Measurements from ENCODE around the gene AP3B1.

Gene AP3B1

DNA sequence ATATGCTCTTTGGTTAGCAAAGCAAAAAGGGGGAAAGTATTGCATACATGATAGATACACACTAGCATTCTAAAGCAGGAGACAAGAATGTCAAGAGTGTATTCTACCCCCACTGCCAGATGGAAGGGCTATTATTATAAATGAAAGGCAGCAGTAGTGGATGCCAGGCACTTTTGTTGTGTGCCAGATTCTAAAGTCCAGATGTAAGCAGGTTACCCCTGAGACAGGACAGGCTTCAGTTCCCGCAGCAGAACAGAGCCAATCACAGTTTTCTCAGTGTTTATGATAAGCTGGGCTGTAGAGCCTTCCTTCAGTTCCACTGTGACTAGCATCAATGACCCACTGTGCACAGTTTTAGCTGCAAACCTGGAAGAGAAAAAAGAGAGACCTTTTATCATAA is 291.8 kb downstream of the AP3B1 start:
- H3K4me3 ChIP-seq (replicated peaks; ENCODE audit: insufficient read depth, low read length): no peak overlapping the region
- TF ChIP-seq GABPA (IDR thresholded peaks at IDR 0.05; ENCODE audit: low read depth) (no peak), POLR2AphosphoS5 (IDR thresholded peaks at IDR 0.05; ENCODE audit: low read depth) (no peak), SPI1 (IDR thresholded peaks at IDR 0.05; ENCODE audit: borderline replicate concordance, low read depth) (no peak)
- TF ChIP-seq, protein P1, sequence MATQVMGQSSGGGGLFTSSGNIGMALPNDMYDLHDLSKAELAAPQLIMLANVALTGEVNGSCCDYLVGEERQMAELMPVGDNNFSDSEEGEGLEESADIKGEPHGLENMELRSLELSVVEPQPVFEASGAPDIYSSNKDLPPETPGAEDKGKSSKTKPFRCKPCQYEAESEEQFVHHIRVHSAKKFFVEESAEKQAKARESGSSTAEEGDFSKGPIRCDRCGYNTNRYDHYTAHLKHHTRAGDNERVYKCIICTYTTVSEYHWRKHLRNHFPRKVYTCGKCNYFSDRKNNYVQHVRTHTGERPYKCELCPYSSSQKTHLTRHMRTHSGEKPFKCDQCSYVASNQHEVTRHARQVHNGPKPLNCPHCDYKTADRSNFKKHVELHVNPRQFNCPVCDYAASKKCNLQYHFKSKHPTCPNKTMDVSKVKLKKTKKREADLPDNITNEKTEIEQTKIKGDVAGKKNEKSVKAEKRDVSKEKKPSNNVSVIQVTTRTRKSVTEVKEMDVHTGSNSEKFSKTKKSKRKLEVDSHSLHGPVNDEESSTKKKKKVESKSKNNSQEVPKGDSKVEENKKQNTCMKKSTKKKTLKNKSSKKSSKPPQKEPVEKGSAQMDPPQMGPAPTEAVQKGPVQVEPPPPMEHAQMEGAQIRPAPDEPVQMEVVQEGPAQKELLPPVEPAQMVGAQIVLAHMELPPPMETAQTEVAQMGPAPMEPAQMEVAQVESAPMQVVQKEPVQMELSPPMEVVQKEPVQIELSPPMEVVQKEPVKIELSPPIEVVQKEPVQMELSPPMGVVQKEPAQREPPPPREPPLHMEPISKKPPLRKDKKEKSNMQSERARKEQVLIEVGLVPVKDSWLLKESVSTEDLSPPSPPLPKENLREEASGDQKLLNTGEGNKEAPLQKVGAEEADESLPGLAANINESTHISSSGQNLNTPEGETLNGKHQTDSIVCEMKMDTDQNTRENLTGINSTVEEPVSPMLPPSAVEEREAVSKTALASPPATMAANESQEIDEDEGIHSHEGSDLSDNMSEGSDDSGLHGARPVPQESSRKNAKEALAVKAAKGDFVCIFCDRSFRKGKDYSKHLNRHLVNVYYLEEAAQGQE (IDR thresholded peaks at IDR 0.05; ENCODE audit: insufficient replicate concordance, low read depth): no peak
- TF ChIP-seq, protein P2, sequence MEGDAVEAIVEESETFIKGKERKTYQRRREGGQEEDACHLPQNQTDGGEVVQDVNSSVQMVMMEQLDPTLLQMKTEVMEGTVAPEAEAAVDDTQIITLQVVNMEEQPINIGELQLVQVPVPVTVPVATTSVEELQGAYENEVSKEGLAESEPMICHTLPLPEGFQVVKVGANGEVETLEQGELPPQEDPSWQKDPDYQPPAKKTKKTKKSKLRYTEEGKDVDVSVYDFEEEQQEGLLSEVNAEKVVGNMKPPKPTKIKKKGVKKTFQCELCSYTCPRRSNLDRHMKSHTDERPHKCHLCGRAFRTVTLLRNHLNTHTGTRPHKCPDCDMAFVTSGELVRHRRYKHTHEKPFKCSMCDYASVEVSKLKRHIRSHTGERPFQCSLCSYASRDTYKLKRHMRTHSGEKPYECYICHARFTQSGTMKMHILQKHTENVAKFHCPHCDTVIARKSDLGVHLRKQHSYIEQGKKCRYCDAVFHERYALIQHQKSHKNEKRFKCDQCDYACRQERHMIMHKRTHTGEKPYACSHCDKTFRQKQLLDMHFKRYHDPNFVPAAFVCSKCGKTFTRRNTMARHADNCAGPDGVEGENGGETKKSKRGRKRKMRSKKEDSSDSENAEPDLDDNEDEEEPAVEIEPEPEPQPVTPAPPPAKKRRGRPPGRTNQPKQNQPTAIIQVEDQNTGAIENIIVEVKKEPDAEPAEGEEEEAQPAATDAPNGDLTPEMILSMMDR (IDR thresholded peaks at IDR 0.05; ENCODE audit: insufficient read depth, low read length): no peak
- no peaks in the 10 kb centered on the region for H3K27me3 ChIP-seq (ENCODE audit: insufficient read depth, poor library complexity, severe bottlenecking)
- DNase-seq (ENCODE audit: low read depth in 1 of 2, low spot score in 1 of 2): no peak
- no peak overlapping the region for H3K27ac ChIP-seq (replicated peaks)

DNA sequence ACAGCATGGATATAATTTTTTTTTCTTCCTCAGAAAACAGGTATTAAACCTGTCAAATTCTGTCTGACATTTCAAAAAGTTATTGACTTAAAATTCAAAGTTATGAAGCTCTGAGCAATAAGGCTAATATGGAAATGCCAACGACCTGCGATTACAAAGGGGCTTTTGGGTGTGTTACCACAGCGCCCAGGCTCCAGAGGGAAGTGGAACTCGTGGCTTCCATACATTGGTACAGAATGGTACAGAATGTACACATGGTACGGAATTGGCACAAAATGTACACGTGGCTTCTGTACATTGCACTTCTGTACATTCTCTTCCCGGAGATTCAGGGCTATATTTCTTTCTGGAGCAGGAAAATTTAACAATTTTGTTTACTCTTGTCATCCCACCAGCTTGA is 293.3 kb downstream of the AP3B1 start:
- Histone ChIP-seq H3K27ac (replicated peaks) (no peak overlapping the region), H3K4me3 (replicated peaks; ENCODE audit: insufficient read depth, low read length) (no peak overlapping the region), H3K27me3 (ENCODE audit: insufficient read depth, poor library complexity, severe bottlenecking) (no peaks in the 10 kb centered on the region)
- TF ChIP-seq GABPA (IDR thresholded peaks at IDR 0.05; ENCODE audit: low read depth) (no peak), SPI1 (IDR thresholded peaks at IDR 0.05; ENCODE audit: borderline replicate concordance, low read depth) (no peak)
- DNase-seq (ENCODE audit: low read depth in 1 of 2, low spot score in 1 of 2): no peak

DNA sequence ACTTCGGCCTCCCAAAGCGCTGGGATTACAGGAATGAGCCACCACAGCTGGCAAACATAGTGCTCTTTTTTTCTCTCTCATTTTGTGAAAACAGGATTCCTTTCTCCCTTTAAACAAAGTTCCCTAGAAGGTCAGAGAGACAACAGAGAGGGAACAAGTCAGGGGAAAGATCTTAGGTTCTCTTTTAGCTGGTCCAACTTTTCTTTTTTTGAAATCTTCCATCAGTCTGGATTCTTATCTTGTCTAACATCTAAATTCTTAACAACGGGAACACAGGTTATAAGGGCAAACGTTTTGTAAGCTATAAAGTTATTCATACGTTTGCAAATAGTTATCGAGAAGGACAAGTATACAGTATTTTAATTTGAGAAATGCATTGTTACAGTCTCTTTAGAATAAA is 294.3 kb downstream of the AP3B1 start:
- Histone ChIP-seq H3K4me3 (replicated peaks; ENCODE audit: insufficient read depth, low read length) (no peak overlapping the region), H3K27ac (replicated peaks) (no peak overlapping the region), H3K27me3 (ENCODE audit: insufficient read depth, poor library complexity, severe bottlenecking) (no peaks in the 10 kb centered on the region)
- no peak for DNase-seq (ENCODE audit: low read depth in 1 of 2, low spot score in 1 of 2)
- TF ChIP-seq POLR2AphosphoS5 (IDR thresholded peaks at IDR 0.05; ENCODE audit: low read depth): no peak

DNA sequence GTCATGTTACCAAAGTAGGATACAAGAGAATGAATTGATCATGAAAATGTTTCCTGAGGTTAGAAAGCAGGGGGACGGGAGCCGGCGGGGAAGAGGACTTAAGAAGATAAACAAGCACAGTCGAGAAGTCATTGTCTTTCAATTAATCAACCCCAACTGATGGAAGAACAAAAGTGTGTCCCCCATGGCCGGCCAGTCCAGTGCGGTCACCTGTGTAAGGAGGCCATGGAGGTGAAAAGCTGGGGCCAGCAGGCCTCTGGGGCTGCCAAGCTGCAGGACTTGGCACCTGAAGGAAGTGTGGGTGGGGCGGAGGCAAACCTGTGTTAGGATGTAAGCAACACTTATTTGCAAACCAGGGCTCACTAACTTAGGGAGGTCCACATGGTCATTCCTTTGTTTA is 295.1 kb downstream of the AP3B1 start:
- H3K4me3 ChIP-seq (replicated peaks; ENCODE audit: insufficient read depth, low read length): no peak overlapping the region
- no peak for DNase-seq (ENCODE audit: low read depth in 1 of 2, low spot score in 1 of 2)
- H3K27ac ChIP-seq (replicated peaks): no peak overlapping the region
- H3K27me3 ChIP-seq (ENCODE audit: insufficient read depth, poor library complexity, severe bottlenecking): no peaks in the 10 kb centered on the region
- TF ChIP-seq GABPA (IDR thresholded peaks at IDR 0.05; ENCODE audit: low read depth) (no peak), POLR2AphosphoS5 (IDR thresholded peaks at IDR 0.05; ENCODE audit: low read depth) (no peak), SPI1 (IDR thresholded peaks at IDR 0.05; ENCODE audit: borderline replicate concordance, low read depth) (no peak)
- TF ChIP-seq, protein P1 (IDR thresholded peaks at IDR 0.05; ENCODE audit: insufficient replicate concordance, low read depth): no peak
- TF ChIP-seq, protein P2 (IDR thresholded peaks at IDR 0.05; ENCODE audit: insufficient read depth, low read length): no peak

DNA sequence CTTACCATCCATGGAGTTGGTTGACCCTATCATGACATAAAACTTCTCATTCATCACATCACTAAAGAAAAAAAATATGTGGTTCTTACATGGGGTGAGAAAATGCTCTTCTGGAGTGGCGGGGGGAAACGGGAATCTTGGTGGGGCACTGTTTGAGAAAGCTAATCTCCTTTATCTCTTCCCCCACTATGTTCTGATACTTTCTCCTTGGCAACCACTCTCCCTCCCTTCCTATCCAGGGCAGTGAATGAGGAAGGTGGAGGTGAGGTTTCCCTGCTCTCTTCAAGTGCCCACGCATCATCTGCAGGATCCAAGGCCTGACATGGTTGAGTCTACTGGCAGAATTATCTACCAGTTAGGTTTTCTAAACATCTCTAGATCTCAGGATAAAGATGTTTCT is 297.6 kb downstream of the AP3B1 start:
- no peak overlapping the region for H3K27ac ChIP-seq (replicated peaks)
- no peak for DNase-seq (ENCODE audit: low read depth in 1 of 2, low spot score in 1 of 2)
- H3K4me3 ChIP-seq (replicated peaks; ENCODE audit: insufficient read depth, low read length): no peak overlapping the region
- no peaks in the 10 kb centered on the region for H3K27me3 ChIP-seq (ENCODE audit: insufficient read depth, poor library complexity, severe bottlenecking)
- TF ChIP-seq SPI1 (IDR thresholded peaks at IDR 0.05; ENCODE audit: borderline replicate concordance, low read depth) (no peak), GABPA (IDR thresholded peaks at IDR 0.05; ENCODE audit: low read depth) (no peak), POLR2AphosphoS5 (IDR thresholded peaks at IDR 0.05; ENCODE audit: low read depth) (no peak)
- TF ChIP-seq, protein P1 (IDR thresholded peaks at IDR 0.05; ENCODE audit: insufficient replicate concordance, low read depth): no peak
- TF ChIP-seq, protein P2 (IDR thresholded peaks at IDR 0.05; ENCODE audit: insufficient read depth, low read length): no peak
